ENCODE data around the gene IPO11.
"Not testable (repeated sequence)": the region's sequence is repeated elsewhere in the genome, so short reads cannot be mapped to it uniquely, and the experiment has no call there.

Gene IPO11

GRCh38 chr5:62498961-62499360 is 86.4 kb downstream of the IPO11 start:
- Mint-ChIP-seq H3K9me3 (no peaks in the 10 kb centered on the region), H3K4me3 (no peak overlapping the region), H3K27me3 (ENCODE audit: low read depth) (no peaks in the 10 kb centered on the region), H3K4me1 (no peaks in the 10 kb centered on the region), H3K36me3 (ENCODE audit: low read depth) (peaks cover 18% of the 10 kb centered on the region), H3K27ac (no peak overlapping the region)
- TF ChIP-seq CTCF (IDR thresholded peaks at IDR 0.05; ENCODE audit: unreplicated experiment in 3 of 3) = no peak

GRCh38 chr5:62499756-62500155 is 87.2 kb downstream of the IPO11 start:
- peaks cover 14% of the 10 kb centered on the region for H3K36me3 Mint-ChIP-seq (ENCODE audit: low read depth)
- TF ChIP-seq CTCF (IDR thresholded peaks at IDR 0.05; ENCODE audit: unreplicated experiment in 3 of 3) = no peak
- H3K9me3 Mint-ChIP-seq = no peaks in the 10 kb centered on the region

GRCh38 chr5:62502456-62503101 is 90.0 kb downstream of the IPO11 start:
- Mint-ChIP-seq H3K36me3 (ENCODE audit: low read depth) (peaks cover 16% of the 10 kb centered on the region), H3K27me3 (ENCODE audit: low read depth) (no peaks in the 10 kb centered on the region), H3K9me3 (no peaks in the 10 kb centered on the region), H3K4me3 (no peak overlapping the region), H3K4me1 (no peaks in the 10 kb centered on the region), H3K27ac (no peak overlapping the region)
- no peak for TF ChIP-seq CTCF (IDR thresholded peaks at IDR 0.05; ENCODE audit: unreplicated experiment in 3 of 3)

More at GRCh38 chr5:62499756-62500155, 87.2 kb downstream of the IPO11 start:
- no peak overlapping the region for H3K4me3 Mint-ChIP-seq
- H3K27me3 Mint-ChIP-seq (ENCODE audit: low read depth) = no peaks in the 10 kb centered on the region
- no peaks in the 10 kb centered on the region for H3K4me1 Mint-ChIP-seq
- no peak overlapping the region for H3K27ac Mint-ChIP-seq

- no peaks in the 10 kb centered on the region for H3K4me1 Mint-ChIP-seq
- no peak for TF ChIP-seq CTCF (IDR thresholded peaks at IDR 0.05; ENCODE audit: unreplicated experiment in 3 of 3)
- no peaks in the 10 kb centered on the region for H3K9me3 Mint-ChIP-seq
- no peak overlapping the region for H3K4me3 Mint-ChIP-seq
- peaks cover 19% of the 10 kb centered on the region for H3K36me3 Mint-ChIP-seq (ENCODE audit: low read depth)
- H3K27ac Mint-ChIP-seq = no peak overlapping the region
- no peaks in the 10 kb centered on the region for H3K27me3 Mint-ChIP-seq (ENCODE audit: low read depth)
These were observed 91.6 kb downstream of the IPO11 start for GRCh38 chr5:62504129-62504528.

GRCh38 chr5:62506659-62507460 is 94.3 kb downstream of the IPO11 start:
- Mint-ChIP-seq H3K4me3 (no peak overlapping the region), H3K27ac (no peak overlapping the region), H3K27me3 (ENCODE audit: low read depth) (no peaks in the 10 kb centered on the region), H3K36me3 (ENCODE audit: low read depth) (peaks cover 29% of the 10 kb centered on the region), H3K9me3 (no peaks in the 10 kb centered on the region), H3K4me1 (no peaks in the 10 kb centered on the region)
- TF ChIP-seq CTCF (IDR thresholded peaks at IDR 0.05; ENCODE audit: unreplicated experiment in 3 of 3) = no peak

- H3K4me3 Mint-ChIP-seq; H3K9me3 Mint-ChIP-seq; H3K27ac Mint-ChIP-seq; H3K4me1 Mint-ChIP-seq; H3K27me3 Mint-ChIP-seq (ENCODE audit: low read depth): not testable (repeated sequence)
- peaks cover 29% of the 10 kb centered on the region for H3K36me3 Mint-ChIP-seq (ENCODE audit: low read depth)
These were observed 96.2 kb downstream of the IPO11 start for GRCh38 chr5:62508760-62509159.

All from nephron (organoid).